COLO668 (cell line): Measurements from ENCODE around the gene CSHL1.
"Not testable (repeated sequence)": the region's sequence is repeated elsewhere in the genome, so short reads cannot be mapped to it uniquely, and the experiment has no call there.

Experiments used
- DNase-seq: peaks from one replicate; lab custom pipeline; 2025; ENCODE audit not compliant: unreplicated experiment; lab: John Stamatoyannopoulos, UW

The CSHL1 gene

DNA sequence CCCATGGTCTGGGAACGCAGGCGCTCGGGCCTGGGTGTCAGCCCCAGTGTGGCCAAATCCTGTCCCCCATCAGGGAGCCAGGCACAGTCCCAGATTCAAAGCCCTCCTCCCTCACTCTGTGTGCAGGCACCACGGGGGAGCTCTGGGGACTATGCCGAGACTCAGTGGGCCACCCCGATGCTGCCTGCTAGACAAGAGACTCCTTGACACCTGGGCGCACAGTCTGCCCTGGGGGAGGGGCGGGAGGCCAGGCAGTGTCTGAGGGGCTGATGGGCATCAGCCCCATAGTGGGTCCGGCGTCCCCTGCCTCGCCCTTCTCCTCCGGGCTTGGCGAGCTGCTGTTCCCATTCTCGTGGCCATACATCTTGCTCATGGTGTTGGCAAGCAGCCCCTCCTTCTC is 29.5 kb upstream of the CSHL1 start:
- DNase-seq: no peak

DNA sequence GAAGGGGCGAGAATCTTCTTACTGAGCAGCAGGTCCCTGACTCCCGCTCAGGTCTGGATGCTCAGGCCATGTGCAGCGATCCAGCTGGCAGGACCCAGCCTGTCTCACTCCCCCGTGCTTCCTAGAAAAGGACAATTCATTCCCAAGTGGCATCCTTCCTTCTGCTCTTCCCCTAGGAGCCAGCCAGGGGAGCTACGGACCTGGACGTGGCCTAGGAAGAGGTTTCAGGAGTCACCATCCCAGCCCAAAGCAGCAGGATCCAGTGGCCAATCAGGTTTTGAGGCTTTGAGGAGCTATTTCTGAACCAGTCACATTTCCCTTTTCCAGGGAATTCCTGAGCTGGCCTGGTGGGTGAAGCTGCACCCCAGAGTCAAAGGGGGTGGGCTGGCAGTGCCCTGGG is 28.8 kb upstream of the CSHL1 start:
- no peak for DNase-seq

DNA sequence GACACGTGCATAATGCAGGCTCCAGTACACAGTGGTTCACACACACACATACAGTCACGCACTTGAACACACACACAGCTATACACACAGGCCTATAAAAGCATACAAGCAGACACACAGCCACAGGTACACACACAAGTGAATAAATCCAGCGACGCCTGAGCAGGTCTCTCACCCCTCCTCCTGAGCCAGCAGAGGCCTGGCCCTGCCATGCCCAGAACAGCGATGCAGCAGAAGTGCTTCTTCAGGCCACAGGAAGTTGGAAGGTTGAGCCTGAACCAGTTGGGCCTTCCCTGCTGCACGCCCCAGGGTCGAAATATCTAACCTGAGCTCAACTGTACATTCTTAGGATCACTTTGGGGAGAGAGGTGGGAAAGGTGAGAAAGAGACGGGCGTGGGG is 28.3 kb upstream of the CSHL1 start:
- DNase-seq: no peak

DNA sequence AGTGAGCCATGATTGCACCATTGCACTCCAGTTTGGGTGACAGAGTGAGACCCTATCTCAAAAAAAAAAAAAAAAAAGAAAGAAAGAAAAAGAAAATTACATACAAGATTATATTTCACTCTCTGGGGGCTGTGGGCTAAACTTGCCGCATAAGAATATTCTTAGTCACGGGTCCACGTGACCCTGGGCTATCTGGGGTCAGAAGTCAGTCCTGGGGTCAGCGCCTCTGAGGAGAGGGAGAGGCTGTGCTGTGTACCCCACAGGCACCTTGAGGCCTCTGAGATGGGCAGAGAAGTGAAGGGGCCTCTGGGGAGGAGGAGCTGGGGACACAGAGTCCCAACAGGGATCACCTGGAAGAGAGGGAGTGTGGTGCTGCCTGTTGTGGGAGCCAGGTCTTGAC is 26.9 kb upstream of the CSHL1 start:
- no peak for DNase-seq

DNA sequence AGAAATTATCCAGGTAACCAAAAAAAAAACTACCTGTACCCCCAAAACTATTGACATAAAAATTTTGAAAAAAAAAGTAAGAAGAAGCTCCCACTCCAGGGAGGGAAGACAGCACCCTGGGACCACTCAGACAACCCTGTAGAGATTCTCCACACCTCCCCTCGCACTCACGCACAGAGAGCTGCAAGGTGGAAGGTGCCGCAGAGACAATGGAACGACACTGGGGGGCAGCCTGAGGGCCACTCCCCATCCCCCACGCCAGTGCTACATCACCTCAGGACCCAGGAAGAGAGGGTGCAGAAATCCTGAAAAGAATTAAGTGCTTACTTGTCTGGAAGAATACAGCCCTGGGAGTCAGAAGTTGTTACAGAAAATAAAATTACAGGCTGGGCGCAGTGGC is 26.3 kb upstream of the CSHL1 start:
- no peak for DNase-seq

DNA sequence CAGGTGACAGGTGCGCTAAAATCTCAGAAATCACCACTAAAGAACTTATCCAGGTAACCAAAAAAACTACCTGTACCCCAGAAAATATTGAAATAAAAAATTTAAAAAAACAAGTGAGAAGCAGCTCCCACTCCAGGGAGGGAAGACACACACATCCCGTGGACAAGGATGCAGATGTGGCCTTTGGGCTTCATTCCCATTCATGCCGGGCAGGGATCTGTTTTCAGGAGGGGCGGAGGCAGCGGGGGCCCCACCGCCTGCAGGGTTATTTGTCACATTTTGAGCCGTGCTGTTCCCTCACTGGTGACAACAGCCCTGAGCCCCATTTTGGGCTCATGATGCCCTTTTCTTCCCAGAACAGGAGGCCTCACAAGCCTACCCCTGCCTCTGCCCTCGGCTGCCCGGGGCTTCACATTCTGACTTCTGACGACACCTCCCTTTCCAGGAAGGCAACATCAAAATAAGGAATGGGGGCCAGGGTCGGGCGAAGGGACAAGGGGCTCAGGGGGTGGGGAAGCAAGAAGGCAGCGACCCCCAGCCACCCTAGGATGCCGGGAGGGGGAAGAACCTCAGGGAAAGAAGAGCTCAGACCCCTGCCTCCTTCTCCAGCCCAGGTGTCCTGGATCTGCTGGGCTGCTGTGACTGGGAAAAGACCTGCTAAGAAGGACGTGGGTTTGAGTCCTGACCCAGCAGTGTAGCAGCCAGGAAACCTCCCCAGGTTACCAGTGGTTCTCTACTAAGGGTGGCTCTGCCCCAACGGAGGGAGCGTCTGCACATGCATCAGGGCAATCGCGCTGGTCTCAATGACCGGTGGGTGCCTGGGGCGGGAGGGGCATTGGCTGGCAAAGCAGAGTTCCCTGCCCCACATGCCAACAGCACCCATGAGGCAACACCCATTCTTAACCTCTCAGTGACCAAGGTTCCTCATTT is 23.4 kb upstream of the CSHL1 start:
- no peak for DNase-seq

DNA sequence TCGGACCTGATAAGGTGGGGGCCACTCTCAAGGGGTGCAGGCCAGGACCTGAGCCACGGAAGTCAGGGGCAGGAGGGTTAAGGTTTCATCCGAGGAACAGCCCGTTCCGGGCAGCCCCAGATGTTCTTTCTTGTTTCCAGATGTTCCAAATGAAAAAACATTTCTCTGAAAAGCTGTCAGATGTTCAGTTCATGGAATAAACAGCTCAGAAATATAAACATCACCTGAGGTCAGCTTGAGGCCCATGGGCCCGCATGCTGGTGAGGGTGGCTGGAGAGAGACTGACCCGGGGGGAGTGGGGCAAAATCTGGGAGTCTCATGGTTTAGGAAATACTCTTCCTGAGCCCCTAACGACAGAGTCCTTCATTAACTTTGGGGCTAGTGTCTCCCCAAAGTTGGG is 22.5 kb upstream of the CSHL1 start:
- DNase-seq: no peak

DNA sequence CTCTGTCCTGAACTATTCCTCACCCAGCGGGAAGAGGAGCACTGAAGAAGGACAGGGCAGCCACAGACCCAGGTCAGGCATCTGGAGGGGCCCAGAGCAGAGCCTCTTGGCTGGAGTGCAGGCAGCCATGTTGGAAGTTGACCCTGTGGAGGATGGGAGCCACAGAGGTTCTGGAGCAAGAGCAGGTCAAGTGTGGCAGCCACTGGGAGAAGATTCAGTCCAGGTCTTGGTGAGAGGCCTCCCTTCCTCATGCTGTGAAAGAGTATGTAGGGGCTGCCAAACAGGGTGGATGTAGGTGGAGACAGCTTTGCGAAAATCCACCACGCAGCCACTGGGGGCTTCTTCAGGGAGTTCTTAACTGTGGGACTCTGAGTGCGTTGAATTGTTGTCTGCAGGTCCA is 21.7 kb upstream of the CSHL1 start:
- no peak for DNase-seq

DNA sequence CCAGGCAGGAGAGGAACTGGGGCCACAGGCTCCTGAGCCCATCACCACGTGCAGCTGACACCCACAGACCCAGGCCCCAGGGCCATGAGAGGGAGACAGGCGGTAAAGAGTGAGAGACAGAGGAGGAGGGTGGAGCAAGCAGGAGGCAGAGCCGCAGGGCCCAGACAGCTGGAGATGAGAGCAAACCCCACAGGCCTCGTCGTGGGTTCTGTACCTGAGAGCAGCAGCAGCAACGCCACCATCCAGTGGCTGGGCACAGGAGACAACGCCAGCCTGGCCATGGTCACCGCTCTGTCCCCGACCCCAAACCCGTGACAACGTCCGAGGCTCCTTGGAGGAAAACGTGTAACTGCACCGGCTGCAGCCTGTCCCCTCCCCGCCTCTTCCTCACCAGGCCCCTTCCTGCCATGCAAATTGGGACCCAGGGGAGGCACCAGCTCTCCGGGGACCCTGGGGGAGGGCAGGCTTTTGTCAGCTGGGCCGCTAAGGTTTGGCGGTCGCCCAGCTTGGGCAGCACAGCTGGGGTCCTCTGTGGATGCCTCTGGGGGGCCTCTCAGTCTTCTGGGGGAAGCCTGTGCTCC is 21.0 kb upstream of the CSHL1 start, which contains the start of gene CD79B:
Gene CD79B (minus strand): TSS at position 351 of the 581 bp plus-strand sequence. CDS start 70 bp downstream, at position 281.
- no peak for DNase-seq

DNA sequence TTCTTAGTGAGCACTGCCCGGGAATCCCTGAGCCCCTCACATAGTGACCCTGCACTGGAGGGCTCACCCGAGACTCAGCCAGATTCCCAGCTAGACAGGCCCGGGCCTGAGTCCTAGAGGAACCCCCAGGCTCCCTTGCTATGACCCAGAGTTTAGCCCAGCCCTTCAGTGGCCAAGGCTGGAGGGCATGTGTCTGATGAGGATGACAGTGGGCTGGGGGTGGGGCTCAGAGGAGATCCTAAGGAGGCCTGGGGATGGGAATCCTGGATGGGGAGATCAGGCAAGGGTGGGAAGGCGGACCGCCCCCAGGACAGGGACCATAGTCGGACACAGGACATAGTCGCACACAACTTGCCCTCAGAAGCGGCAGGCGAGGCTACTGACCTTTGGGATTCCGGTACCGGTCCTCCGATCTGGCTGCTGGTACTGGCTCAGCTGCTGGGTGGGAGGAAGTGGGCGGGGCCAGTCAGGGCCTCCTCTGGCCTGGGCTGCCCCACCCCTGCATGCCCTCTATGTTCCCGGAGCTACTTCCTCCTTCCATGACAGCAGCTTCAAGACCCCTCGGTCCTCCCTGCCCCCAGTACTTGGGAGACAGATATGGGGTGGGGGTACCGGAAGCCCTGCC is 20.0 kb upstream of the CSHL1 start:
- no peak for DNase-seq

DNA sequence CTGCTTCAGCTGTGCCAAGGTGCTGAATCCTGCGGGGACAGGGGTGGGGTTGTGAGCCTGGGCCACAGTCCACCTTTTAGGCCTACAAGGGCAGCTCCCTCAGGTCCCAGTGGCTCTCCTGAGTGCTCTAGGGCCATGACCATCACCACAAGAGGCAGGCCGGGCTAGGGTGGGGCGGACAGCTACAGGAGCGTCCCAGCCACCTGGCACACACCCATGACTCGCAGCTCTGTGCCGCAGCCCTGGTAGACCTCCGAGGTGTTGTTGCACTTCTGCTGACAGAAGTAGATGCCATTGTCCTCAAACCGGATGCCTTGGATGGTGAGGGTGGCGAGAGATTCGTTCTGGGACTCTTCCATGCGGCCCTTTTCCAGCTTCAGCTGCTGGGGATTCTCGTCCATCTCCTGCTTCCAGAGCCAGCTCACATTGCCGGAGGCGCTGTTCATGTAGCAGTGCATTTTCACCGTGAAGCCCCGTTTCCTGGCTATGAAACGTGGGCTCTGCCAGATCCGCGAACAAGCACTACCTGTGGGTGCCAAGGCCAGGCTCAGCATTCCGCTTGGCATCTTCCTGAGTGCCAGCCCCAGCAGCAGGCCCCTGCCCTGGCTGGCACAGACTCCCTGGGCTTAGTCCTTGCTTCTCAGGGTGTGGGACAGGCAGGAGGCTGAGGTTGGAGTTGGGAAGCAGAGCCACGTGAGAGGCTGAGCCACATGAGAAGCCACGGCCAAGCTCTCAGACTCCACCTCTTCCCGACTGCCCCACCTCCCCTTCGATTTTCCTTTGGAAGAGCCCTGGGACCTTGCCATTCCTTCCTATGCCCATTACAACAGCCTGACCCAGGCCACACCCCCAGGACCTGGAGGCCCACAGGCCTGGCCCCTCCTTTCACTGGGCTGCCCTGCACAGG is 19.1 kb upstream of the CSHL1 start:
- DNase-seq: no peak

DNA sequence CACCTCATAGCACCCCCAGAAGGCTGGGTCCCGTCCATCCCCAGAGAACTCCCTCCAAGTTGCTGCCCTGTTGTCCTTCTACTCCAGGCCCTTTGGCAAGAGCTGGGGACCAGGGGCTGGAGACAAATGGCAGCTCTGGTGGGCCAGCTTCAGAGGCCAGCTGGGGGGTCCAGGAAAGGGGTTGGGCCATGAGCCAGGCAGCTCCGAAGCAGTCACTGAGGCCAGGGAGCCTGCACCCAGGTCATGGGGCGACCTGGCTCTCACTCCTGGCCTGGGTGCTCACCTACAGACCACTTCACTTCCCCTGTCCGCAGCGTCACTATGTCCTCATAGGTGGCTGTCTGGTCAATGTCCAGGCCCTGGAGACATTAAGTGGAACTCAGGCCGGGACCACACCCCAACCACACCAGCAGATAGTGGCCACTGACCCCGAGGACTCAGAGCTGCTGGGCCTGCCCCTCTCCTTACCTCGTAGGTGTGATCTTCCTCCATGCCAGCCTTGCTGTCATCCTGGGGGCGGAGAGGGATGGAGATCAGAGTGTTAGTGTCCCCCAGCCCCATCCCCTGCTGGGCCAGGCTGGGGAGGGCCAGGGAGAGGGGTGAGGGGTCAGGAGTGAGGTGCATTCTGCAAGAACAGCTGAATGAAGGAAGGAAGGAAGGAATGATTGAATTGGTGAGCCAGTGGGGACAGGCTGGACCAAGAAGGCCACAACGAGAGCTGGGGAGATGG is 18.1 kb upstream of the CSHL1 start:
- DNase-seq: no peak

DNA sequence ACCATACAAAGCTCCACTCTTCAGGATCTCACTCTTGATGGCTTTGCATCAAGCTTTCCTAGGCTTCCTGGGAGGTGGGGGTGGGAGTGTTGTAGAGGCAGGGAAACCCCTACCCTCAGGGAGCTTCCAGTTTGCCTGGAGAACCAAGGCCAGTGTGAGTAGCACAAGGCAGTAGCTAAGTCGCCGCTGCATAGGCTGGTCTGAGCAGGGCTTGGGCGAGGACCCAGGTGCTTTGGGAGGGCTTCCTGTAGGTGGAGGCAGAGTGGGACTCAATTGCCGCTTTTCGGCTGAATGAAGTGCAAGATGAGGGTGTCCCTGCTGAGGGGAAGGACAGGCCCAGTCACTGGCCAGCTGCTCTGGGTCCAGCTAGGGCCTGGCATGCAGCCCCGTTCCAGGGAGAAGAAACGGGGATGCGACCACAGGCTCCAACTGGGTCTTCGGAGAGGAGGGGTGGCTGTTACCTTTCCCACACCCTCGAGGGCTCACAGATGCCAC is 17.2 kb upstream of the CSHL1 start:
- DNase-seq: no peak

DNA sequence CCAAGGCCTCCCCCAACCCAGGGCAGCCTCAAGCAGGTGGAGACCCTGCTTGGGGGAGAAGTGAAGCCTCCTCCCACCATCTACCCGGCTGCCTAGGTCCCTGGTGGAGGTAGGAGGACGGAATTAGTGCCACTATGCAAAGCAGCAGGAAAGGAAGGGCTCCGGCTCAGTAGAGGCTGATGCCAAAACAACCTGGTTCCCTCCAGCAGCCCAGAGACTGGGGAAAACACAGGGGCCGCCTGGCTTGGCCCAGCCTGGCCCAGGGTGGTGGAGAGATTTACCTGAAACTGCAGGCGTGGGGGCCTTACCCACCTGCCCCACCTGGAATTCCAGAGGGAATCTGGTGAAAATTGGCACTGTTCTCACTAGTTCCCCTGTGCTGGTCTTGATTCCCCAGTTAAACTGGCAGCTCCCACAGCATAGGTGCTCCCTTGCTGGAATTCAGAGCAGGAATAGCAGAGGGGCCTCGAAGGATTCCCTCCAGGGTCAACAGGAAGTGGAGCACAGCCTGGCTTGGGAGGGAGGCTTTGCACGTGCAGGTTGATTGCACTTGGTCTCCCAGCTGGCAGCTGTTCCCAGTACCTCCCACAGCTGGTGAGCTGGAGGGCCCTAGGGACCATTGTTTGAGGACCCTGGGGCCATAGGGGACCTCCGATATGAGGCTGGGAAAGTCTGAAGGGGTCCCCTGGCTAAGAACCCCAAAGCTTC is 16.6 kb upstream of the CSHL1 start:
- DNase-seq: no peak

DNA sequence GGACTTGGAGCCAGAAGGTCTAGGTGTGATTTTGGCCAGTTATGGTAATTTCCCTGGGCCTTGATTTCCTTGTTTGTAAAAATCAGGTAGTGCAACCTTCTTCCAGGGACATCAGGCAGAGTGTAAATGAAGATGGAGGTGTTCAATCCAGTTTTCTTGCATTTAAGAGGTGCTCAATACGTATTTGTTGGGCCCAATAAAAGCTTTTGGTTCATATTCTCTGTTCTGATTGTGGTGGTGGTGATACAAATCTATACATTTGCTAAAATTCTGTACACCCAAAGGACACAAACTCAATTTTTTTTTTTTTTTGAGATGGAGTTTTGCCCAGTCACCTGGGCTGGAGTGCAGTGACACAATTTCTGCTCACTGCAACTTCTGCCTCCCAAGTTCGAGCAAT is 15.1 kb upstream of the CSHL1 start:
- DNase-seq: no peak

DNA sequence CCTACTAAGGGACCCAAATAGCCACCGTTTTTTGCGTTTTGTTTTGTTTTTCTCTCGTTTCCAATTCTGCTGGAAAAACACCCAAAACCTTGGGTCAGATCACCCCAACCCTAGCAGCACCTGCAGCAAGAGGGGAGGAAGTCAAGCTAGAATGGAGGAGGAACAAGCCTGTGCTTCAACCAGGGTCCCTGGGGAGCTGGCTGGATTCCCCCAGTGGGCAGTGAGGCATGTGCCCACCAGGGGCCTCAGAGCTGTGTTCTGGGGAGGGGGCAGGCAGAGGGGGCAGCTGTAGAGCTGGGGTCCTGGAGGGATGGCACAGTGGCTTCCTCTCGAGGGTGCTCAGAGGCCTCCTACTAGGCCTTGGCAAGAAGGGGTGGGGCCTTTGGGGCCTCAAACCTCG is 14.6 kb upstream of the CSHL1 start:
- no peak for DNase-seq

DNA sequence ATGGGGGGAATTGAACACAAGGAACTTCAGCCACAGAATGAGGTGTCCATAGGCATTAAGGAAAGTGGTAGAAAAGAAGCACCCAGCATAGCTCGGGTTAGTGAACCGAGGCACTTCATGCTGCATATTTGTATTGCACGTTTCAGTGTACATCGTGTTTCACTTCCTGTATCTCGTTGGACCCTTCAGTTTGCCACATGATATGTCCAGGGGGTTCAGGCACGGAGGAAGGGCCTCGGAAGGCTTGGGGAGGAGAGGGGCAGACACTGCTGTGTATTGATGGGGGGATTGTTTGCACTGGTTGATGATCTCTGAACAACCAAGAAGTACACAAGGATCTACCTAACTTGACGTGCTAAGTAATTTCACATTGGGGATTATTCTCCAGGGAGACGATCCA is 11.3 kb upstream of the CSHL1 start:
- DNase-seq: peak; percentile 1

DNA sequence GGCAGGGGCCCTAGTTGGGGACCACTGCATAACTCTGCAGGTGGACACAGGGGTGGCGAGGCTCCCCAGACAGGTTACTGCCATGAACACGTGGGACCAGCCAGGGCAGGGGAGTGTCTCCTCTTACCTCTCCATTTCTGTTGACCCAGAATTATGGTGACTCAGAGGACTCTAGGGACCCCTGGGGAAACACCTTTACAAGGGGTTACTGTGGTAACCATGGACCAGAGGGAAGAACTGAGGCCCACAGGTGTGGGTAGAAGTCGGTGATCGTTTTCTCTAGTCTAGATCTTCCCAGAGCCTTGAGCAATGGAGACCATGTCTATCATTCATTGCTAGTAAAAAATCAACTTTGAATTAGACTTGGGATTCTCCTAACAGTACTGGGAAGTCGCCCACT is 9.7 kb upstream of the CSHL1 start:
- not testable (repeated sequence) for DNase-seq

DNA sequence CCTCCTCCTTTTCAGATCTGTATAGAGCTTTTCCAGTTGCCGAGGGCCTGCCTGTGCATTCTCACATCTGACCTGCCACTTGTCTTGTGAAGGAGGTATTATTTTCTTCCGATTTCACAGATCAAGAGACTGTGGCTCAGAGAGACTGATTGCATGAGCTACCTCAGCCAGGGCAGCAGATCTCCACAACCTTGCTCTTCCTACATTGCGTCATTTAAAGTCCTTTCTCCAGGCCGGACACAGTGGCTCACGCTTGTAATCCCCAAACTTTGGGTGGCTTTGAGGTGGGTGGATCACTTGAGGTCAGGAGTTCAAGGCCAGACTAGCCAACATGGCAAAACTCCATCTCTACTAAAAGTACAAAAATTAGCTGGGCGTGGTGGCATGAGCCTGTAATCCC is 9.0 kb upstream of the CSHL1 start:
- not testable (repeated sequence) for DNase-seq

DNA sequence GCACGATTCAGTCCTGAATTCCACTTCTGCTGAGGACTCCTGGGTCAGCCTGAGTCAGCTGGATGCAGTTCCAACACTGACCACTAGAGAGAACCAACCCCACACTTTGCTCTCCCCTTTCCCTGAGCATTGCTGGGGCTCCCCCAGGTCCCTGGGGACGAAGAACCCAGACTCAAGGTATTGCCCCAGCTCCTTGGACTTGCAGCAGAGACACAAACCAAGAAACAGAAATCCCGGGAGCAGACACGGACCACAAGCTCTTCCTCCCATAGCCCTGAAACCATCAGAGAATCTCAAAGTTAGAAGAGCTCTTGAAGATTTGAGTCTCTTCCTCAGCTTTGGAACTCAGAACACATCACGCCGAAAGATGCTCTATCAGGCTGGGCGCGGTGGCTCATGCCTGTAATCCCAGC is 8.3 kb upstream of the CSHL1 start:
- DNase-seq: peak; percentile 15
